Neuronal stem cell (in vitro differentiated cells): Measurements from ENCODE around the gene PPP1R27.

Experiments
- DNase-seq: peaks from one replicate; pipeline ENCODE4 v3.0.0-alpha.2; 2013; ENCODE audit warnings: low spot score
- H2AFZ ChIP-seq: one replicate; pipeline ENCODE4 v1.6.1; 2013; ENCODE audit warnings: mild to moderate bottlenecking, low read length, inconsistent platforms
- H2AK5ac ChIP-seq: 2 replicates; pipeline ENCODE4 v1.6.1; 2013; ENCODE audit warnings: low read depth, mild to moderate bottlenecking, inconsistent platforms, low read length, moderate library complexity, mixed read lengths
- H2BK120ac ChIP-seq: 2 replicates; pipeline ENCODE4 v1.6.1; 2013; ENCODE audit warnings: low read depth, mild to moderate bottlenecking, inconsistent platforms, low read length, moderate library complexity, mixed read lengths
- H2BK12ac ChIP-seq: one replicate; pipeline ENCODE4 v1.6.1; 2013; ENCODE audit warnings: low read length, inconsistent platforms
- H2BK15ac ChIP-seq: 2 replicates; pipeline ENCODE4 v1.6.1; 2013; ENCODE audit warnings: mild to moderate bottlenecking, low read length, inconsistent platforms, mixed read lengths
- H2BK5ac ChIP-seq: one replicate; pipeline ENCODE4 v1.6.1; 2013; ENCODE audit warnings: inconsistent platforms, mild to moderate bottlenecking, low read length, moderate library complexity
- H3K14ac ChIP-seq: one replicate; pipeline ENCODE4 v1.6.1; 2013; ENCODE audit warnings: low read length, inconsistent platforms
- H3K18ac ChIP-seq: 2 replicates; pipeline ENCODE4 v1.6.1; 2013; ENCODE audit warnings: low read length, inconsistent platforms
- H3K23ac ChIP-seq: 2 replicates; pipeline ENCODE4 v1.6.1; 2013; ENCODE audit warnings: low read depth, mild to moderate bottlenecking, mixed read lengths, low read length, inconsistent platforms; ENCODE audit not compliant: poor library complexity
- H3K27ac ChIP-seq: replicated peaks from 3 replicates; pipeline ENCODE4 v1.5.1; 2013; ENCODE audit warnings: low read length, inconsistent platforms
- H3K27me3 ChIP-seq, 3 experiments: 2 replicates each; pipeline ENCODE4 v1.6.1; 2013; ENCODE audit warnings: low read length in 3 of 3, mild to moderate bottlenecking in 2 of 3, inconsistent platforms in 1 of 3, low read depth in 1 of 3, mixed read lengths in 1 of 3, moderate library complexity in 1 of 3; ENCODE audit not compliant: control insufficient read depth in 3 of 3, insufficient read depth in 3 of 3
- H3K36me3 ChIP-seq, 2 donors: replicated peaks in 1 of 2; 2 replicates each; pipeline ENCODE4 v1.6.1; 2013; ENCODE audit warnings: low read length in 2 of 2; ENCODE audit not compliant: control insufficient read depth in 2 of 2, insufficient read depth in 2 of 2
- H3K4ac ChIP-seq: 2 replicates; pipeline ENCODE4 v1.6.1; 2013; ENCODE audit warnings: inconsistent platforms, mild to moderate bottlenecking, low read length, moderate library complexity
- H3K4me1 ChIP-seq, 2 donors: 1 replicate in 1 of 2; 2 replicates in 1 of 2; pipeline ENCODE4 v1.6.1; 2013; ENCODE audit warnings: low read length in 2 of 2, low read depth in 1 of 2; ENCODE audit not compliant: control insufficient read depth in 2 of 2, insufficient read depth in 1 of 2
- H3K4me2 ChIP-seq: one replicate; pipeline ENCODE4 v1.6.1; 2013; ENCODE audit warnings: mild to moderate bottlenecking, low read length, inconsistent platforms; ENCODE audit not compliant: insufficient read depth, poor library complexity, severe bottlenecking
- H3K4me3 ChIP-seq, 2 donors: 2 replicates each; pipeline ENCODE4 v1.5.1; 2013; ENCODE audit warnings: low read length in 2 of 2, mild to moderate bottlenecking in 2 of 2, inconsistent platforms in 1 of 2, moderate library complexity in 1 of 2
- H3K79me1 ChIP-seq: one replicate; pipeline ENCODE4 v1.6.1; 2013; ENCODE audit warnings: low read depth, mild to moderate bottlenecking, inconsistent platforms, low read length, moderate library complexity
- H3K9ac ChIP-seq: one replicate; pipeline ENCODE4 v1.6.1; 2013; ENCODE audit warnings: mild to moderate bottlenecking, low read depth, low read length, inconsistent platforms; ENCODE audit not compliant: poor library complexity
- H3K9me3 ChIP-seq, 2 donors: replicated peaks in 1 of 2; 2 replicates each; pipeline versions ENCODE3 to v1.6.1; 2013; ENCODE audit warnings: low read length in 2 of 2, mild to moderate bottlenecking in 2 of 2, inconsistent platforms in 1 of 2, low read depth in 1 of 2, mixed read lengths in 1 of 2, moderate library complexity in 1 of 2; ENCODE audit not compliant: control insufficient read depth in 2 of 2, insufficient read depth in 1 of 2
- H4K8ac ChIP-seq: one replicate; pipeline ENCODE4 v1.6.1; 2013; ENCODE audit warnings: low read depth, mild to moderate bottlenecking, inconsistent platforms, low read length, moderate library complexity
- H4K91ac ChIP-seq: one replicate; pipeline ENCODE4 v1.6.1; 2013; ENCODE audit warnings: low read length, low read depth, mild to moderate bottlenecking, inconsistent platforms; ENCODE audit not compliant: poor library complexity
- WGBS, 2 donors: extraction: QIAGEN DNeasy Blood & Tissue Kit; methylation state at CpG; one replicate each; pipeline ENCODE4 v1.1.7; 2013; ENCODE audit warnings: missing lambda C conversion rate in 2 of 2, mixed read lengths in 1 of 2; ENCODE audit not compliant: insufficient read length in 2 of 2, insufficient replicate concordance in 1 of 2; ENCODE audit errors: extremely low coverage in 2 of 2; 5-methylcytosine and 5-hydroxymethylcytosine counted together

The PPP1R27 gene

GRCh38 chr17:81867991-81868673 lies 33.3 kb upstream of the PPP1R27 start:
- H3K4me1 ChIP-seq = peaks cover 17 to 20% of the 10 kb centered on the region in 2 donors
- no peak overlapping the region for H2AFZ ChIP-seq
- H3K23ac ChIP-seq = peak overlapping the region; percentile 99
- no peak overlapping the region for H2BK15ac ChIP-seq
- no peak overlapping the region for H3K4me3 ChIP-seq
- peaks cover 33 to 65% of the 10 kb centered on the region in 2 donors for H3K36me3 ChIP-seq
- peak overlapping the region; percentile 58 for H2BK12ac ChIP-seq
- H3K27ac ChIP-seq = peak overlapping the region; percentile 43
- no peak overlapping the region for H3K4ac ChIP-seq
- H2BK120ac ChIP-seq = no peak overlapping the region
- DNase-seq = no peak
- peaks cover 33% of the 10 kb centered on the region for H3K79me1 ChIP-seq
- no CpG with 5 or more reads among the region's 28 CpGs for WGBS, 2 donors
- H2BK5ac ChIP-seq = peak overlapping the region; percentile 53
- H3K18ac ChIP-seq = no peak overlapping the region
- no peaks in the 10 kb centered on the region for H3K9me3 ChIP-seq
- H3K4me2 ChIP-seq = no peak overlapping the region
- peak overlapping the region; percentile 43 for H4K8ac ChIP-seq
- H3K14ac ChIP-seq = peak overlapping the region; percentile 82
- H3K9ac ChIP-seq = peak overlapping the region; percentile 70
- H4K91ac ChIP-seq = no peak overlapping the region
- H2AK5ac ChIP-seq = peak overlapping the region; percentile 61
- H3K27me3 ChIP-seq = no peaks in the 10 kb centered on the region

- Histone ChIP-seq H4K8ac (peak overlapping the region; percentile 17), H2BK120ac (no peak overlapping the region), H3K4me2 (no peak overlapping the region), H3K9me3 (no peaks in the 10 kb centered on the region), H3K27ac (peak overlapping the region; percentile 59), H2BK12ac (peak overlapping the region; percentile 22), H3K4ac (peak overlapping the region; percentile 23), H3K14ac (no peak overlapping the region), H2BK5ac (peak overlapping the region; percentile 80), H2BK15ac (no peak overlapping the region), H3K23ac (peak overlapping the region; percentile 99), H3K9ac (no peak overlapping the region), H3K79me1 (peaks cover 30% of the 10 kb centered on the region), H2AFZ (no peak overlapping the region), H3K4me3 (no peak overlapping the region), H3K27me3 (no peaks in the 10 kb centered on the region), H3K18ac (peak overlapping the region; percentile 38), H3K4me1 (peaks cover 17 to 20% of the 10 kb centered on the region in 2 donors), H4K91ac (no peak overlapping the region), H2AK5ac (peak overlapping the region; percentile 70), H3K36me3 (peaks cover 37 to 71% of the 10 kb centered on the region in 2 donors)
- WGBS, 2 donors = no CpG with 5 or more reads among the region's 23 CpGs
- DNase-seq = no peak
Measured at GRCh38 chr17:81867170-81867990, 32.5 kb upstream of the PPP1R27 start.

- H3K4me1 ChIP-seq = peaks cover 13 to 20% of the 10 kb centered on the region in 2 donors
- WGBS, 2 donors = no CpG with 5 or more reads among the region's 18 CpGs
Measured at GRCh38 chr17:81866440-81867169, 31.8 kb upstream of the PPP1R27 start.

More at GRCh38 chr17:81866440-81867169, 31.8 kb upstream of the PPP1R27 start:
- H3K9me3 ChIP-seq = no peaks in the 10 kb centered on the region
- H3K4me2 ChIP-seq = no peak overlapping the region
- peak overlapping the region; percentile 43 for H4K8ac ChIP-seq
- peak overlapping the region; percentile 38 for H3K18ac ChIP-seq
- H2BK5ac ChIP-seq = peak overlapping the region; percentile 80
- no peak overlapping the region for H3K14ac ChIP-seq
- DNase-seq = no peak
- peak overlapping the region; percentile 70 for H2AK5ac ChIP-seq
- peak overlapping the region; percentile 22 for H2BK12ac ChIP-seq
- no peak overlapping the region for H3K4me3 ChIP-seq
- no peak overlapping the region for H2BK15ac ChIP-seq
- peaks cover 37 to 75% of the 10 kb centered on the region in 2 donors for H3K36me3 ChIP-seq
- H3K4ac ChIP-seq = no peak overlapping the region
- H3K23ac ChIP-seq = peak overlapping the region; percentile 99
- no peaks in the 10 kb centered on the region for H3K27me3 ChIP-seq
- no peak overlapping the region for H2AFZ ChIP-seq
- H2BK120ac ChIP-seq = no peak overlapping the region
- peaks cover 30% of the 10 kb centered on the region for H3K79me1 ChIP-seq
- H4K91ac ChIP-seq = peak overlapping the region; percentile 72
- no peak overlapping the region for H3K9ac ChIP-seq
- no peak overlapping the region for H3K27ac ChIP-seq
